NB4 (cell line): ENCODE results near the gene BBS9.

Experiments
- DNase-seq: peaks from one replicate; pipeline ENCODE4 v3.0.0; 2010; ENCODE audit warnings: low read depth
- H3K4me3 ChIP-seq: one replicate; pipeline ENCODE4 v1.5.1; 2011; ENCODE audit warnings: mild to moderate bottlenecking, low read depth, low read length, moderate library complexity
- MYC ChIP-seq: IDR thresholded peaks from 2 replicates; pipeline ENCODE4 v1.6.1; 2011; ENCODE audit warnings: low read depth, low read length
- POLR2A ChIP-seq: IDR thresholded peaks from 2 replicates; pipeline ENCODE4 v1.6.1; 2011; ENCODE audit warnings: mild to moderate bottlenecking; ENCODE audit not compliant: insufficient read length; ENCODE audit errors: extremely low read depth
- TF ChIP-seq, protein P1 (sequence below): IDR thresholded peaks from 2 replicates; pipeline ENCODE4 v1.6.1; 2011; ENCODE audit warnings: low read depth, low read length
- TF ChIP-seq, protein P2 (sequence below): IDR thresholded peaks from one replicate; pipeline ENCODE4 v1.5.1; 2012; ENCODE audit warnings: low read depth, low read length

Gene BBS9

DNA sequence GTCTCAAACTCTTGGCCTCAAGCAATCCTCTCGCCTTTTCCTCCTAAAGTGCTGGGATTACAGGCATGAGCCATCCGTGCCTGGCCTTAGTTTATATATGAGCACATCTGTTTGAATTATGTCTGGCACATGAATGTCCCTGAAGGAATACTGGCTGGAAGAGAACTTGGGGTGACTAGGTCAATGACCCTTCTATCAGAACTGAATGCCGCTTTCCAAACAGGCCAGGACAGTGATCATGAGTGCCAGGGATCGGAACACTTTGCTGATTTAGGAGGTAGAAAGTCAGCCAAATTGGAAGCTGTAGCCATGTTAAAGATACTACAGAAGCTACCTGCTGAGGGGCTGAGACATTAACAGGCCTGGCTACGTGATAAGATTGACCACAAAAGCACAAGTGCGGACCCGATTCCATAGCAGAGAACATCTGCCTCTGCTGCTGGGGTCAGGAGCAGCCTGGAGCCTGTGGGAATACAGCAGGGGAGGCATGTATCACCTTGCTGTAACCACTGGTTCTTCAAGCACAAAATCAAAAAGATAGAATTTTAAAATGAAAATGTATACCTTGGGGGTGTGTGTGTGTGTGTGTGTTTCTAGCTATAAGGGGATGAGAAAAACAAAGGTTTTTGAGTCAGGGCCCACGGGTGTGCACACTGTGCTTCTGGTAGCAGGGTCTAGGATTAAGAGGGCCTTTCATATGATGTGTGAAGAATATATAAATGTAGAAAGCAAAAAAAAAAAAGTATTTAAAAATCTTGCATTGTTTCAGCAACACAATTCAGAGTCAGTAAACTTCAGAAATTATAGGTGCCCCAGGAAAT, 293.7 kb downstream of the BBS9 start:
- DNase-seq = no peak
- no peak overlapping the region for H3K4me3 ChIP-seq
- TF ChIP-seq, protein P1, sequence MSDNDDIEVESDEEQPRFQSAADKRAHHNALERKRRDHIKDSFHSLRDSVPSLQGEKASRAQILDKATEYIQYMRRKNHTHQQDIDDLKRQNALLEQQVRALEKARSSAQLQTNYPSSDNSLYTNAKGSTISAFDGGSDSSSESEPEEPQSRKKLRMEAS = no peak
- no peak for TF ChIP-seq MYC
- TF ChIP-seq, protein P2, sequence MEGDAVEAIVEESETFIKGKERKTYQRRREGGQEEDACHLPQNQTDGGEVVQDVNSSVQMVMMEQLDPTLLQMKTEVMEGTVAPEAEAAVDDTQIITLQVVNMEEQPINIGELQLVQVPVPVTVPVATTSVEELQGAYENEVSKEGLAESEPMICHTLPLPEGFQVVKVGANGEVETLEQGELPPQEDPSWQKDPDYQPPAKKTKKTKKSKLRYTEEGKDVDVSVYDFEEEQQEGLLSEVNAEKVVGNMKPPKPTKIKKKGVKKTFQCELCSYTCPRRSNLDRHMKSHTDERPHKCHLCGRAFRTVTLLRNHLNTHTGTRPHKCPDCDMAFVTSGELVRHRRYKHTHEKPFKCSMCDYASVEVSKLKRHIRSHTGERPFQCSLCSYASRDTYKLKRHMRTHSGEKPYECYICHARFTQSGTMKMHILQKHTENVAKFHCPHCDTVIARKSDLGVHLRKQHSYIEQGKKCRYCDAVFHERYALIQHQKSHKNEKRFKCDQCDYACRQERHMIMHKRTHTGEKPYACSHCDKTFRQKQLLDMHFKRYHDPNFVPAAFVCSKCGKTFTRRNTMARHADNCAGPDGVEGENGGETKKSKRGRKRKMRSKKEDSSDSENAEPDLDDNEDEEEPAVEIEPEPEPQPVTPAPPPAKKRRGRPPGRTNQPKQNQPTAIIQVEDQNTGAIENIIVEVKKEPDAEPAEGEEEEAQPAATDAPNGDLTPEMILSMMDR = no peak

DNA sequence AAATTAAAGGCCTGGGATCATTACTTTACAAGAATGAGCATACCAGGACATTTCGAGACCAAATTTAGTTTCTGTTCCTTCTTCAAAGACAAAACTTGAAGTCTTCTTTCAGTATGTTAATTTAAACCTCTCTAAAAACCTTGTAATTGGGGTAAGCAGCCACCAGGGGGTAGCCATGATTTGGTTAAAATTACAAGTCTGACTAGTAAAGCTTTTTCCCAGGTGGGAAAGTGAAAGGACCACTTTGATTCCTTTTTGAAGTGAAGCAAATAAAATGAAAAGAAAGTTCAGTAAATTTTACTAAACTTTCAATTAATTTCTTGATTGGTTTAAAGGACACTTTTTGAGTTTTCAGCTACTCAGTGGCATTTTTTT, 294.3 kb downstream of the BBS9 start:
- H3K4me3 ChIP-seq = no peak overlapping the region
- TF ChIP-seq, protein P2 = peak; percentile 61
- TF ChIP-seq, protein P1 = no peak
- DNase-seq = peak; percentile 61

DNA sequence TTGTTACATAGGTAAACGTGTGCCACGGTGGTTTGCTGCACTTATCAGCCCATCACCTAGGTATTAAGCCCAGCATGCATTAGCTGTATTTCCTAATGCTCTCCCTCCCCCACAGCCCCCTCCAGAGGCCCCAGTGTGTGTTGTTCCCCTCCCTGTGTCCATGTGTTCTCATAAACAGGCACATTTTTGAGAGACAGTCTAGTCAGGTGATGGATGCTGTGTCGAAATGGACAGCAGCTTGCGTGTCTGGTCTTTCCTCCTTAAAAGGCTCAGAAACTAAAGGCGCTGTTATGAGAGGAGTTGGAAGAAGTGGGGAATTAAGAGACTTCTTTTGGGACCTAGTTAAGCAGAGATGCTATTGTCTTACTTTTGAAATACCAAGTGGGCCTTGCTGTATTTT, 296.0 kb downstream of the BBS9 start:
- no peak overlapping the region for H3K4me3 ChIP-seq
- TF ChIP-seq MYC (no peak), POLR2A (no peak)
- TF ChIP-seq, protein P2 = no peak
- TF ChIP-seq, protein P1 = no peak
- DNase-seq = no peak

DNA sequence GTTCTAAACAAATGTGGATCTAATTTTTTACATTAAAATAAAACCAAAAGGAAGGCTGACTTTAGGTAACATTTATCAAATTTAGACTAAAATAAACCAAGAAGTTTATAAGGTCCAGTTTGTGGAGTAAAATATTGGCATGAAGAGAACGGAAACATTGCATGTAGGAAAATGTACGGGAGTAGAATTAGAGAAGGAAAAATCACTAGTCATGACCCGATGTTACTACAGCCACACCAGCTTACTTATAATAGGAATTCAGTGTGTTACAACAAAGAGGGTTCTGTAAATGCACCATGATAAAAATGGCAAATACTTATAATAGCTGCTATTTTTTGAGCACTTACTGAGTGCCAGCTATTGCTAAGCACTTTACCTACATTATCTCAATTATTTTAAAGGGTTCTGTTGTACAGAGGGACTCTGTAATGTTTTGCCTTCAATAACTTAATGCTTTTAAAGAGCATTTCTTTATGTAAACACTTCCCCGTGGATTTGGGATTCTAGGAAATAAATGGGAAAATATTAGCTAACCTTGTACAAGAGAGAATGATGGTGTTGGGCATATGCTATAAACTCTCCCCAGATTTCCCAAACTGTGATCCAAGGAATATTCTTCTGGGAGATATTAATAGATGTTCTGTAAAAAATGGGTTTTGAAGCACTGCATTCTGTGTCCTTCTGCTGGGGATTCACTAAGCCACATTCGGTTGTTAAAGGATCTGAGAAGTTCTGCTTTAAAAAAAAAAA, 296.7 kb downstream of the BBS9 start:
- H3K4me3 ChIP-seq = no peak overlapping the region
- no peak for DNase-seq
- TF ChIP-seq POLR2A = no peak
- TF ChIP-seq, protein P2 = no peak
- TF ChIP-seq, protein P1 = no peak
- no peak for TF ChIP-seq MYC

DNA sequence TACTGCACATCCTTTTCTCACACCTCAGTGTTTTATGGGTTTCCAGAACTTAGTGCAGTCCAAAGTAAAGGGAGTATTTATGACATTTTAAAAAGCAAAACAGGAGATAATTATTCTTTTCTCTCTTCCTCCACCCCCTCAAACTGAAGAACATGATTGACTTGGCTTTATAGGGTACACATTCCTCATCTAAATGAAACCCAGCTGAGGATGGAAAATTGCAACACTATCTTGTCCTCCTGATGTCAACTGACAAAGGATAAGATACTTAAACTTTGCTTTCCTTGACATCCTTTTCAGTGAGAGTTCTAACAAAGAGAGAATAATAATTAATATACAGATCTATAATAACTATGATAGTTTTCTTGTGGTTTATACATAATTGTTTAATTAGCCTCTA, 299.1 kb downstream of the BBS9 start:
- H3K4me3 ChIP-seq = no peak overlapping the region
- TF ChIP-seq POLR2A = no peak
- TF ChIP-seq, protein P1 = no peak
- TF ChIP-seq, protein P2 = no peak
- TF ChIP-seq MYC = no peak
- DNase-seq = no peak
